G401.6 (cell line): ENCODE results near the gene UBASH3B.
"Not testable (repeated sequence)": the region's sequence is repeated elsewhere in the genome, so short reads cannot be mapped to it uniquely, and the experiment has no call there.

Source experiments
- FAIRE-seq: peaks from 2 replicates; lab custom pipeline; 2012; peaks lifted over from hg19 to GRCh38; lab: Jason Lieb, UNC

The UBASH3B gene

DNA sequence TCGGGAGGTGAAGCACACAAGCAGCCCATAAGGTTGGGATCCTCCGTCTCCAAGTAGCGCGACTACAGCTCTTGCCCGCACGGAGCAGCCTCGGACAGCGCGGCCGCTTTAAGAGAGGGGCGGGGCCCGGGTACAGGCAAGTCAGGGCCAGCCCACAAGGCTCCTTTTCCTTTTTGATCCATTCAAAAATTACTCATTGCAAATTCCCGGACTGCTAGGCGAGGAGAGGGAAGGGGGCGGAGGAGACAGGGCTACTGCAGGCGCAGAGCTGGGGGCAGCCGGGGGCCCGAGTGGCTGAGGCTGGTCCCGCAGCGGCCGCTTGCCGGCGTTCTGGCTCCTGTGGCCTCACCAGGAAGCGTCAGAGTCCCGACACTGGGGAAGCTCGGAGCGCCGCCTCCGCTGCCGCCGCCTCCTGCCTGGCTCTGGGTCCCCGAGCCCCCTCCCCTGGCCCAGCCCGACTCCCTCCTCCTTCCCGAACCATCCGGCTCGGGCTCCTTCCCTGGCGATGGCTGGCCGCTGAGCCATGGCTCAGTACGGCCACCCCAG lies at the start of gene UBASH3B:
UBASH3B (plus strand) TSS at position 196 of the 546 bp plus-strand sequence; CDS start at position 524, 328 bp downstream.
- no peak for FAIRE-seq

DNA sequence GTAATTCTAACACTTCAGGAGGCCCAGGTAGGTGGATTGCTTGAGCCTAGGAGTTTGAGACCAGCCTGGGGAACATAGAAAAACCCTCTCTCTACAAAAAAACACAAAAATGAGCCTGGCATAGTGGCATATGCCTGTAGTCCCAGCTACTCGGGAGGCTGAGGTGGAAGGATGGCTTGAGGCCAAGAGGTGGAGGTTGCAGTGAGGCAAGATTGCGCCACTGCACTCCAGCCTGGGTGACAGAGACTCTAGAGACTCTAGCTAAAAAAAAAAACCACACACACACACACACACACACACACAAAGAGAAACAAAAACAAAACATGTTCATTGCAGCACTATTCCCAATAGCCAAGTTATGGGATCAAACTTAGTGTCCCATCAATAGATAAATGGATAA lies 48.4 kb upstream of the UBASH3B start:
- not testable (repeated sequence) for FAIRE-seq

GRCh38 chr11:122612123-122612824 lies 43.2 kb upstream of the UBASH3B start:
- FAIRE-seq: no peak

GRCh38 chr11:122616718-122617117 lies 38.8 kb upstream of the UBASH3B start:
- no peak for FAIRE-seq

- FAIRE-seq: no peak
Measured at GRCh38 chr11:122617297-122617696, 38.2 kb upstream of the UBASH3B start.

DNA sequence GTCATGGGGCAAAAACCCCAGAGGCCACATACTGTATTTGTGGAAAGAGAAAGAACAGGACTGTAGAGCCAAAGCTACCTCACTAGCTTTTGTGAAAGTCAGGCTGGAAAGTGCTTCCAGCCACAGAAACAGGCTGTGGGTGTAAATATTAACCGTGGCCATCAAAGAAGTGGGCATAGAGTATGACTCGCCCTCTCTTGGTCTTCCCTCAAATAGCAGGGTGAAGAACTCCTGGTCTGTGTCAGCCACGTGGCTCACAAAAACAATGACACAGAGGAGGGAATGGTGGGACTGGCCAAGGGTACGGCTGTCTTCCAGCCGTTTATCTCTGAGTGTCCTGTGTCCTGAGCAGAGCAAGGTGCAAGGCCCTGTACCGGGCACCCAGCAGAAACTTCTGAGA lies 37.6 kb upstream of the UBASH3B start:
- no peak for FAIRE-seq

DNA sequence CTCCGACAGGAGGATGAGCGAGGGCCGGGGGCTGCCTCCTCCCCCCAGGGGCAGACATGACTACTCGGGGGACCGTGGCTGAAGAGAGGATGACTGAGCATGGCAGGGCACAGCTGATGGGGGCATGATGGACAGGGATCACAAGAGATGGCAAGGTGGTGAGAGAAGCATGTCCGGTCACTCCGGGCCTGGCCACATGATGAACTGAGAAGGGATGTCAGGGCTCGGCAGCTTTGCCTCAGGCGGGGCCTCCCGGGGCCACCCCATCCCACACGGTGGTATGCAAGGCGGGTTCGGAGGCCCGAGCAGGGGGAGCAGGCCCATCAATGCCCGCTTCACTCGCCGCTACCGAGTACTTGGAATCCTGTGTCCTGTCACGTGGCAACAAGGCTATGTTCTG lies 36.6 kb upstream of the UBASH3B start:
- FAIRE-seq: no peak

DNA sequence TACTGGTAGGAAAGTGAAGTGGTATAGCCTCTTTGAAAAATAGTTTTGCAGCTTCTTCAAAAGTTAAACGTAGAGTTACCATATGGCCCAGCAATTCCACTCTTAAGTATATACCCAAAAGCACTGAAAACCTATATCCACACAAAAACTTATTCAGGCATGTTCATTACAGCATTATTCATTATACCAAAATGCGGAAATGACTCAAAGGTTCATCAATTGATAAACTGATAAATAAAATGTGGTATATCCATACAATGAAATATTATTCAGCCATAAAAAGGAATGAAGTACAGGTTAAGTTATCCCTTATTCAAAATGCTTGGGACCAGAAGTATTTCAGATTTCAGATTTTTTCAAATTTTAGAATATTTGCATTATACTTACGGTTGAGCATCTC lies 35.8 kb upstream of the UBASH3B start:
- FAIRE-seq: no peak

DNA sequence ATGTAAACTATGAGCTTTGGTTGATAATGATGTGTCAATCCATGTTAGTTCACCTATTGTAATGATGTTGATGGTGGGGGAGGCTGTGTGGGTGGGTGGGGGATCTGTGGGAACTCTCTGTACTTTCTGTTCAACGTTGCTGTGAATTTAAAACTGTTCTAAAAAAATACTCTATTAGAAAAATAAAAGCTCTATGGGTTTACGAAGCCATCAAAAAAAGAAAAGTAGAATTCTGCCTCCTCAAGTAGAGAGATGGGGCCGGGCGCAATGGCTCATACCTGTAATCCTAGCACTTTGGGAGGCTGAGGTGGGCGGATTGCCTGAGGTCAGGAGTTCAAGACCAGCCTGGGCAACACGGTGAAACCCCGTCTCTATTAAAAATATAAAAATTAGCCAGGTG lies 30.0 kb upstream of the UBASH3B start:
- FAIRE-seq: not testable (repeated sequence)

- no peak for FAIRE-seq
Measured at GRCh38 chr11:122625976-122626665, 29.4 kb upstream of the UBASH3B start.

- no peak for FAIRE-seq
Measured at GRCh38 chr11:122627745-122628144, 27.8 kb upstream of the UBASH3B start.

DNA sequence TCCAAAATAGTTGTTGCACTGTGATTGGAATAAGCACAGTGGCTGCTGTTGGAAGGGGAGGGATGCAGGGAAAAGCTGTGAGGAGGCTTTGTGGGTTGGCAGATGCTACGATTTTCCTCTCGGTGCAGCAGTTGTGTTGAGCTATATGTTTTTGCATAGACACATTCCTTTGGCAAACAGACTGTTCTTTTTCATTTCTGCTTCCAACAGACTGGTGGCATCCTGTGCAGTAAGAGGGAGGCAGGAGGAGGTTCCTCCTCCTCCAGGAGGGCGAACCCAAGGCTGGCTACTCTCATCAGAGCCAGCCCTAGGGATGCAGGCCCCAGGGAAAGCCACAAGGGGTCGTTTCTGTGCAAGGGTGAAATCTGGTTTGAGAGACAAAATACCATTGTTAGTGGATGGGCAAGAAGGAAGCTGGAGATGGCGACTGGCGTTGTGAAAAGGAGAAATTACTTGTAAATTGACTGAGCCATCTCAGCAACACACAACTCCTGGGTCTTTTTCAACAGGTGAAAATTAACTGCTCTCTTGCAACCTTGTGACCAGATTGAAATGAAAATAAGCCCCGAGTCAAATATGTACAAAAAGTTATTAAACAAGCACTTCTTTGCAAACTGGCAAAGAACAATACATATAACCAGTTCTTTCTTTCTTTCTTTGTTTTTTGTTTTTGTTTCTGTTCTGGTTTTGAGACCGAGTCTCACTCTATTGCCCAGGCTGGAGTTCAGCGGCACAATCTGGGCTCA lies 26.5 kb upstream of the UBASH3B start:
- no peak for FAIRE-seq

DNA sequence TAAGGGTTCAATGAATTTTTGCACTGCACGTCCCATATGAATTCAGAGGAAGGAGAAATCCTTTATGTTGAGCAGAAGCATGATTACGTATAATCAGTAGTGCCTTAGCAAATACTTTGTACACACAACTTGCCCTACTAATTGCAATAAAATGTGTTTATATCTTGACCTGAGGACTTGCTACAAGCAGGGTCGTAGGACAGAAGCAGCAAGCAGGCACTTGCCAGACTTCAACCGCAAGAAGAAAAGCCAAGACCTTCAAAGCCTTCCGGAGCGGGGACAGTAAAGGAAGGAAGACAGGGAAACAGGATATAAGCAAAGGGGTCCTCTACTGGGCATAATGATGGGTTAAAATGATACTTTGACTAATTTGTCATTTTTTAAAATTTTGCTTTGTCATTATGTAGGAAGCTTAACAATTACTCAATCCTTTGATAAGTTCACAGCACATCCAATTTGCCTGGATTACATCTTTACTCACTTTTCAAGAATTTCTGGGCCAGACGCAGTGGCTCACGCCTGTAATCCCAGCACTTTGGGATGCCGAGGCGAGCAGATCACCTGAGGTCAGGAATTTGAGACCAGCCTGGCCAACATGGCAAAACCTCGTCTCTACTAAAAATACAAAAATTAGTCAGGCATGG lies 23.2 kb upstream of the UBASH3B start:
- FAIRE-seq: no peak

GRCh38 chr11:122633219-122633829 lies 22.2 kb upstream of the UBASH3B start:
- FAIRE-seq: no peak

GRCh38 chr11:122634501-122634900 lies 21.0 kb upstream of the UBASH3B start:
- FAIRE-seq: no peak

- no peak for FAIRE-seq
Measured at GRCh38 chr11:122637541-122637940, 18.0 kb upstream of the UBASH3B start.

- FAIRE-seq: no peak
Measured at GRCh38 chr11:122642472-122642922, 13.0 kb upstream of the UBASH3B start.

GRCh38 chr11:122642971-122643370 lies 12.6 kb upstream of the UBASH3B start:
- FAIRE-seq: no peak

- FAIRE-seq: no peak
Measured at GRCh38 chr11:122645847-122646246, 9.7 kb upstream of the UBASH3B start.

DNA sequence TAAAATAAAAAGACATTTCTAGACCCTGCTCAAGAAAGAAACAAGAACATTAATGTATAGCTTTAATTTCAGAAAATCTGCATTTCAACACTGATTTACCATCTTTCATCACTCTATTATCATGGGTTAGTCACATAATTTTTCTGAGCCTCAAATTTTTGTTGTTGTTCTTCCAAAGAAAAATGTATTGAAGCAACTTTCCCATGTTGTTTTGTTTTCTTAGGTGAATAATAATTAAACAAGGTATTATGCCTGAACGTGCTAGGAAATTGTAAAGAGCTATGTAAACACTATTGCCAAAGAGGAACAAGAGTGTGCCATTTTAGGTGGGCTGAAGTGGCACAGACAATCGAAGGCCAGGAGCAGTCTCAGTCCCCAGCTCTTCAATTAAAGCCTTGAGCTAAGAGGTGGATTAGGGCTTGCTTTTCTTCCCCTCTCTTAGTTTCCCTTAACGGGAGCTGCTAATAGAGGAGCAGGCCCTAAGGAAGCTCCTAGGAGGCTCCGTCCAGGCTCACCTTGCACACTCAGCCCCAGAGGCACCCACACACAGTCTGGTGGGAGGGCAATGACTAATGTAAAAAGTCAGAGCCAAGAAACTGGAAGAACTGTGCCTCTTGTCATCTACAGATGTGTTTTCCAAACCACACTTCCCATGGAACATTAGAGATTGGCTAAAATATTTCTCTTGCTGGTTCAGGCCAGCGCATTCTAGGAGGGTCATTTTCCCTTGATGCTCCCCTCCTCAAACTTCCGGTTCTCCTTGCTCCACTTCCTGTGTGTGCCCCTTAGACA lies 8.8 kb upstream of the UBASH3B start:
- no peak for FAIRE-seq

DNA sequence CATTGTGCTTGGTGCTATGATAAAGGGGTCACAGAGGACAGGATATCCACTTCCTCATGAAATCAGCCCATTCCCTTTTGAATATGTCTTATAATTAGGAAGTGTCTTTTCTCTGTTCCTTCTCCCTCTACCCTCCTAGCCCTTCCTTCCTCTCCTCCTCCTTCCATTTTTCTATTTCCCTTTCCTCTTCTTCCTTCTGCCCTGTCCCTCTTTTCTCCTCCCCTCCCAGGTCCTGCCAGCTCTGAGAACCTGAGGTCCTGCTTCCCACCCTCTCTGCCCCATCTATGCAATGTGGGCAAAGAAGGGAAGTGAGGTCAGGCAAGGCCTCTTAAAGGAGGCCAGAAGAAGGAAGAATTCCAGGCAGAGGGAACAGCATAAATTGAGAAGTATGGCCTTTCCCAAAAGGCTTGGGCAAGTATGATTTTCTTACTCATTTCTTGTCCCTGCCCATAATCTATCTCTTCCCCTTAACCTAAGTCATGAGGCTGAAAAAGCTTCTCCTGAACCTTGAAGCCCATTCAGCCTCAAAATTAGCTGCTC lies 7.7 kb upstream of the UBASH3B start:
- no peak for FAIRE-seq
